Panc1 (cell line): ENCODE data around the gene ROR1. TPM values are rescaled to one million over a fixed set of nuclear protein-coding genes. Genes with fewer than 3 reads are reported as not detected.

Experiments used
- ATAC-seq: fragments of 200-7000 bp; cut with Tn5 transposase; 2 replicates; pipeline ENCODE4 v1.9.1; 2020; ENCODE audit warnings: mild to moderate bottlenecking, moderate library complexity
- BruUV-seq: library from RNA; stranded (reverse); fragments of 400-500 nt; replicated peaks from 2 replicates; lab custom pipeline; 2021; lab: Mats Ljungman, UMichigan
- CTCF ChIA-PET: fragments of 300-600 bp; sonication (Branson Sonifier 250); formaldehyde crosslinking; loops from one replicate; lab custom pipeline; 2022; ENCODE audit warnings: antibody characterized with exemption; lab: Charles Lee
- POLR2A ChIA-PET: fragments of 300-600 bp; sonication (Branson Sonifier 250); formaldehyde crosslinking; loops from one replicate; lab custom pipeline; 2022; ENCODE audit warnings: antibody characterized with exemption; lab: Charles Lee
- DNase-seq: peaks from one replicate; pipeline ENCODE4 v3.0.0-alpha.2; 2010; ENCODE audit warnings: low read depth, low spot score
- H3K27ac ChIP-seq: 2 replicates; pipeline ENCODE4 v1.5.1; 2011; ENCODE audit warnings: mild to moderate bottlenecking, low read length, inconsistent platforms
- H3K27me3 ChIP-seq: fragments of 200-500 bp; sonication (Bioruptor generic); 2 replicates; pipeline ENCODE4 v1.6.0; 2014; ENCODE audit warnings: low read length, inconsistent platforms; ENCODE audit not compliant: control insufficient read depth, insufficient read depth
- H3K36me3 ChIP-seq: fragments of 200-500 bp; sonication (Bioruptor generic); 2 replicates; pipeline ENCODE4 v1.5.1; 2014; ENCODE audit warnings: inconsistent platforms, mild to moderate bottlenecking, low read length, moderate library complexity; ENCODE audit not compliant: control insufficient read depth, insufficient read depth
- H3K4me1 ChIP-seq: 2 replicates; pipeline ENCODE4 v1.5.1; 2011; ENCODE audit warnings: inconsistent platforms, mild to moderate bottlenecking, low read length, moderate library complexity; ENCODE audit not compliant: control insufficient read depth, insufficient read depth
- H3K4me3 ChIP-seq, 2 experiments: 2 replicates each; pipeline ENCODE4 v1.5.1; 2011 to 2012; ENCODE audit warnings: low read depth in 2 of 2, low read length in 2 of 2, mild to moderate bottlenecking in 2 of 2, inconsistent platforms in 1 of 2, moderate library complexity in 1 of 2
- H3K9me3 ChIP-seq: fragments of 200-500 bp; sonication (Bioruptor generic); 2 replicates; pipeline ENCODE4 v1.5.1; 2014; ENCODE audit warnings: low read depth, mild to moderate bottlenecking, inconsistent platforms, low read length, moderate library complexity; ENCODE audit not compliant: control insufficient read depth, insufficient read depth
- POLR2AphosphoS5 ChIP-seq: IDR thresholded peaks from 2 replicates; pipeline ENCODE4 v1.6.1; 2012; ENCODE audit warnings: mild to moderate bottlenecking, low read depth, low read length, moderate library complexity
- SIN3A ChIP-seq: IDR thresholded peaks from 2 replicates; pipeline ENCODE4 v1.6.1; 2012; ENCODE audit warnings: low read depth, mild to moderate bottlenecking, low read length, moderate library complexity, borderline replicate concordance; ENCODE audit not compliant: insufficient read depth
- TCF7L2 ChIP-seq: IDR thresholded peaks from 2 replicates; pipeline ENCODE4 v1.6.1; 2011; ENCODE audit warnings: mild to moderate bottlenecking, low read depth, low read length, inconsistent platforms
- in situ Hi-C: cut with HindIII; loops from 2 replicates; pipeline ENCODE4 v1.10.0; 2016; ENCODE audit warnings: low sequenced_read_pairs, low pct_unique_long_range_greater_than_20kb
- intact Hi-C: fragments of 100-400 bp; cut with micrococcal nuclease; formaldehyde crosslinking; loops from one replicate; pipeline ENCODE4 v1.10.0; 2022; ENCODE audit not compliant: unreplicated experiment
- total RNA-seq: library from RNA; stranded (reverse); gene quantifications from one replicate; pipeline ENCODE4 v1.2.1, GENCODE V29; 2021; ENCODE audit not compliant: unreplicated experiment
- TF ChIP-seq, protein P1 (sequence below): fragments of 450-650 bp; IDR thresholded peaks from 2 replicates; pipeline ENCODE4 v1.5.1; 2017; ENCODE audit warnings: mild to moderate bottlenecking
- TF ChIP-seq, protein P2 (sequence below), 2 experiments: IDR thresholded peaks; 2 replicates each; pipeline ENCODE4 v1.6.1; 2011 to 2012; ENCODE audit warnings: low read depth in 2 of 2, control low read depth in 1 of 2, low read length in 1 of 2, mild to moderate bottlenecking in 1 of 2, moderate library complexity in 1 of 2; ENCODE audit not compliant: insufficient read depth in 1 of 2

ROR1 gene
- total RNA-seq, 1 experiment from 2014 or later = 19.3 TPM

DNA sequence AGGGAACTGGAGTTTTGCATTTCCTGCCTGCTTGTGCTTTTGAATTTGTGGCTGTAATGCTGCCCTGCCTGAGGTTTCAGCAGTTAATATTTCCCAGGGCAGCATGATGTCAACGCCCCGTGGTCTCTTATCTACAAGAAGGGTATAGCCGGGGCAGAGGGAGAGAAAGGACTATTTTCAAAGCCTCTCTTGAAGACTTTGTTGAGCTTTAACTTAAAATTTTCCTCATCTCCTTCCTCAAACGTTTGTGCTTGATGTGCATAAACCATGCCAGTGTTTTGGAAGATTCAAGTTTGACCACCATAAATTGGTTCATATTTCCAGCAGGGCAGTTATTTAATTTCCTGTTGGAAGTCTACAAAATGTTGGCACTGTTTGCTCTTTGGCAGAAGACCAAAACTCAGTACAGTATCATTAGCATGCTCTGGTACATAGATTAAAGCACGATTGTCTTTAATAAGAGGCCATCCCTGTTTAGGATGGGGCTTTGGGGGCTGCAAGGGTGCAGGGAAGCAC is 43.4 kb downstream of the ROR1 start:
- DNase-seq = no peak
- intact Hi-C loops = no loop called here
- ChIA-PET CTCF (interaction anchor here (1.0 kb wide), 1 partner anchor 125 kb away, joined by 3 read pairs; no protein-coding TSS in a partner anchor), POLR2A (no interaction called here)
- Histone ChIP-seq H3K9me3 (no peaks in the 10 kb centered on the region), H3K27me3 (no peaks in the 10 kb centered on the region), H3K4me1 (peaks cover 57% of the 10 kb centered on the region), H3K4me3 (no peak overlapping the region), H3K27ac (peak overlapping the region; percentile 71), H3K36me3 (no peaks in the 10 kb centered on the region)
- in situ Hi-C loops = no loop called here
- no TSS peak for BruUV-seq
- ATAC-seq = peak; percentile 50
- TF ChIP-seq POLR2AphosphoS5 = no peak
- TF ChIP-seq, protein P1, sequence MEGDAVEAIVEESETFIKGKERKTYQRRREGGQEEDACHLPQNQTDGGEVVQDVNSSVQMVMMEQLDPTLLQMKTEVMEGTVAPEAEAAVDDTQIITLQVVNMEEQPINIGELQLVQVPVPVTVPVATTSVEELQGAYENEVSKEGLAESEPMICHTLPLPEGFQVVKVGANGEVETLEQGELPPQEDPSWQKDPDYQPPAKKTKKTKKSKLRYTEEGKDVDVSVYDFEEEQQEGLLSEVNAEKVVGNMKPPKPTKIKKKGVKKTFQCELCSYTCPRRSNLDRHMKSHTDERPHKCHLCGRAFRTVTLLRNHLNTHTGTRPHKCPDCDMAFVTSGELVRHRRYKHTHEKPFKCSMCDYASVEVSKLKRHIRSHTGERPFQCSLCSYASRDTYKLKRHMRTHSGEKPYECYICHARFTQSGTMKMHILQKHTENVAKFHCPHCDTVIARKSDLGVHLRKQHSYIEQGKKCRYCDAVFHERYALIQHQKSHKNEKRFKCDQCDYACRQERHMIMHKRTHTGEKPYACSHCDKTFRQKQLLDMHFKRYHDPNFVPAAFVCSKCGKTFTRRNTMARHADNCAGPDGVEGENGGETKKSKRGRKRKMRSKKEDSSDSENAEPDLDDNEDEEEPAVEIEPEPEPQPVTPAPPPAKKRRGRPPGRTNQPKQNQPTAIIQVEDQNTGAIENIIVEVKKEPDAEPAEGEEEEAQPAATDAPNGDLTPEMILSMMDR = no peak
- TF ChIP-seq, protein P2, sequence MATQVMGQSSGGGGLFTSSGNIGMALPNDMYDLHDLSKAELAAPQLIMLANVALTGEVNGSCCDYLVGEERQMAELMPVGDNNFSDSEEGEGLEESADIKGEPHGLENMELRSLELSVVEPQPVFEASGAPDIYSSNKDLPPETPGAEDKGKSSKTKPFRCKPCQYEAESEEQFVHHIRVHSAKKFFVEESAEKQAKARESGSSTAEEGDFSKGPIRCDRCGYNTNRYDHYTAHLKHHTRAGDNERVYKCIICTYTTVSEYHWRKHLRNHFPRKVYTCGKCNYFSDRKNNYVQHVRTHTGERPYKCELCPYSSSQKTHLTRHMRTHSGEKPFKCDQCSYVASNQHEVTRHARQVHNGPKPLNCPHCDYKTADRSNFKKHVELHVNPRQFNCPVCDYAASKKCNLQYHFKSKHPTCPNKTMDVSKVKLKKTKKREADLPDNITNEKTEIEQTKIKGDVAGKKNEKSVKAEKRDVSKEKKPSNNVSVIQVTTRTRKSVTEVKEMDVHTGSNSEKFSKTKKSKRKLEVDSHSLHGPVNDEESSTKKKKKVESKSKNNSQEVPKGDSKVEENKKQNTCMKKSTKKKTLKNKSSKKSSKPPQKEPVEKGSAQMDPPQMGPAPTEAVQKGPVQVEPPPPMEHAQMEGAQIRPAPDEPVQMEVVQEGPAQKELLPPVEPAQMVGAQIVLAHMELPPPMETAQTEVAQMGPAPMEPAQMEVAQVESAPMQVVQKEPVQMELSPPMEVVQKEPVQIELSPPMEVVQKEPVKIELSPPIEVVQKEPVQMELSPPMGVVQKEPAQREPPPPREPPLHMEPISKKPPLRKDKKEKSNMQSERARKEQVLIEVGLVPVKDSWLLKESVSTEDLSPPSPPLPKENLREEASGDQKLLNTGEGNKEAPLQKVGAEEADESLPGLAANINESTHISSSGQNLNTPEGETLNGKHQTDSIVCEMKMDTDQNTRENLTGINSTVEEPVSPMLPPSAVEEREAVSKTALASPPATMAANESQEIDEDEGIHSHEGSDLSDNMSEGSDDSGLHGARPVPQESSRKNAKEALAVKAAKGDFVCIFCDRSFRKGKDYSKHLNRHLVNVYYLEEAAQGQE (IDR thresholded peaks at IDR 0.05; ENCODE audit: insufficient read depth in 1 of 2, low read depth in 2 of 2, low read length in 1 of 2) = no peak
- no peak for TF ChIP-seq TCF7L2
- no peak for TF ChIP-seq SIN3A

DNA sequence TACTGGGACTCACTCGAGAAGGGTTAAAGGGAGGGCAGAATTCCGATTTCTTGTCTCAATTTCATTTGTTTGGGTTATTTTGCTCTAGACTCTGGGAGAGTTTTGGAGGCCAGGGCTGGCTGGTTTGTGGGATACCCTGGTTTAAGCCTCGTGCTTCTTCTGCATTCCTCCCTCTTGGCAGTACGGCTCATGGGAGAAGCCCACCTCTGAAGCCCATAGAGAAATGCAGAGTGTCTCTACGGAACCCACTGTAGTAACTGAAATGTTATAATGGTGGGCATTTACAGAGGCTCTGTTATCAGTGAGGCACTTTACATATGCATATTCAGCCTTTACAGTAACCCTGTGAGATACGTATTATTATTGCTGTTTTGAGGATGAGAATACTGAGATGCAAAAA is 43.9 kb downstream of the ROR1 start:
- ChIA-PET POLR2A (no interaction called here), CTCF (no interaction called here)
- ATAC-seq (no peak), DNase-seq (no peak)
- H3K27me3 ChIP-seq = no peaks in the 10 kb centered on the region
- TF ChIP-seq POLR2AphosphoS5 (no peak), TCF7L2 (no peak)
- H3K27ac ChIP-seq = peak overlapping the region; percentile 71
- H3K9me3 ChIP-seq = no peaks in the 10 kb centered on the region
- no TSS peak for BruUV-seq
- peaks cover 56% of the 10 kb centered on the region for H3K4me1 ChIP-seq
- no peak overlapping the region for H3K4me3 ChIP-seq
- intact Hi-C loops = no loop called here
- in situ Hi-C loops = no loop called here
- no peaks in the 10 kb centered on the region for H3K36me3 ChIP-seq

DNA sequence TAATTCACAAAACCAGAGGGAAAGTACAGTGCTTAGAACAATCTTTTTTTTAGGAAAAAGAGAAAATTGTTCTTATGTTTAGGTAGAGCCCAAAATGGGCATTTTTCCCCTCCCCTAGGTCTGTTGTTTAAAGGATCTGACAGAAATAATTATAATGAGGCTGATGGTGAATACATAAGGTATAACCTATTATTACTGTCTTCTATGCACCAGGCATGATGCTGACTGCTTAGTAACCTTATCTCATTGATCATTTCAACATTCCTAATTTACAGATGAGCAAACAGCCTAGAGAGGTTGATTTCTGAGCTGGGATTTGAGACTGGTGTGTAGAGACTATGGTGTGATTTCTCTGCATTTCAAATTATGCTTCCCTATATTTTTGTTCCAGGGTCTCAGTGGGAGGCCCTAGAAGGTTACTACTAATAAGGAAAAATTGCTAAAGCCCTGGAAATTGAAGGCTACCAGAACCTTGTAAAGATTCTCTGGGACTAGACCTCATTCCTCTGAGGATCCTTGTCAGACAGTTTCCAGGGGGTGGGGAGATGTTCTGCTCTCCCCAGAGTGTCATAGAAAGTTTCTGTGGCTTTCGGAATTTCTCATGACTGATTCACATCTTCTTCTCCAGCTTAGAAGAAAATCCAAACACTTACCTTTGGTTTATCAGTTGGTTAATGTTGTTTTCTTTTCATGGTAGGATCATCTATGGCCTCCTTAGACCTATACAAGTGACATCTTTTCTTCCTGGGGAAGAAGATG is 44.9 kb downstream of the ROR1 start:
- H3K27ac ChIP-seq = peak overlapping the region; percentile 71; the same call in 1 of the 2 replicates
- H3K36me3 ChIP-seq = no peaks in the 10 kb centered on the region
- DNase-seq (no peak), ATAC-seq (no peak)
- intact Hi-C loops (no loop called here), in situ Hi-C loops (no loop called here)
- TF ChIP-seq POLR2AphosphoS5 (no peak), TCF7L2 (no peak), SIN3A (no peak)
- TF ChIP-seq, protein P2 (IDR thresholded peaks at IDR 0.05; ENCODE audit: insufficient read depth in 1 of 2, low read depth in 2 of 2, low read length in 1 of 2) = no peak
- TF ChIP-seq, protein P1 = no peak
- H3K4me3 ChIP-seq = no peak overlapping the region
- peaks cover 55% of the 10 kb centered on the region for H3K4me1 ChIP-seq
- no peaks in the 10 kb centered on the region for H3K27me3 ChIP-seq
- H3K9me3 ChIP-seq = no peaks in the 10 kb centered on the region
- POLR2A ChIA-PET = no interaction called here
- CTCF ChIA-PET = no interaction called here
- no TSS peak for BruUV-seq
